Endothelial cell of umbilical vein (primary cell): ENCODE data around the gene SRL. TPM values are rescaled to one million over a fixed set of nuclear protein-coding genes. Genes with fewer than 3 reads are reported as not detected.

Experiments
- BruUV-seq: library from RNA; stranded (reverse); fragments of 400-500 nt; replicated peaks from 2 replicates; lab custom pipeline; 2021; lab: Mats Ljungman, UMichigan
- CTCF ChIA-PET: fragments of 300-600, 350-600 bp; sonication (Branson Sonifier 250); formaldehyde crosslinking; loops from one replicate; lab custom pipeline; 2021; ENCODE audit warnings: antibody characterized with exemption, inconsistent platforms; lab: Charles Lee
- POLR2A ChIA-PET: fragments of 300-600, 350-600 bp; sonication (Branson Sonifier 250); formaldehyde crosslinking; loops from one replicate; lab custom pipeline; 2021; ENCODE audit warnings: antibody characterized with exemption, inconsistent platforms; lab: Charles Lee
- DNase-seq: peaks from one replicate; pipeline ENCODE4 v3.0.0-alpha.2; 2011; ENCODE audit warnings: low read depth, low spot score
- FAIRE-seq: peaks from 2 replicates; lab custom pipeline; 2011; peaks lifted over from hg19 to GRCh38; lab: Jason Lieb, UNC
- H2AFZ ChIP-seq: 2 replicates; pipeline ENCODE4 v1.6.0; 2012; ENCODE audit warnings: low read depth, low read length, control low read depth, inconsistent platforms
- H3K27ac ChIP-seq: 2 replicates; pipeline ENCODE4 v1.5.1; 2011; ENCODE audit warnings: low read depth, mild to moderate bottlenecking, control low read depth, low read length, moderate library complexity; ENCODE audit not compliant: insufficient read depth
- H3K27me3 ChIP-seq, 2 experiments: 2 replicates each; pipeline versions ENCODE4 v1.6.0 to v1.6.1; 2011; ENCODE audit warnings: low read length in 2 of 2, mixed read lengths in 1 of 2; ENCODE audit not compliant: control insufficient read depth in 2 of 2, insufficient read depth in 2 of 2
- H3K36me3 ChIP-seq, 2 experiments: 2 replicates in 1 of 2; 3 replicates in 1 of 2; pipeline ENCODE4 v1.5.1; 2011; ENCODE audit warnings: low read length in 2 of 2, mild to moderate bottlenecking in 1 of 2, moderate library complexity in 1 of 2; ENCODE audit not compliant: control insufficient read depth in 2 of 2, insufficient read depth in 2 of 2; ENCODE audit errors: extremely low read depth in 1 of 2
- H3K4me1 ChIP-seq: 3 replicates; pipeline ENCODE4 v1.5.1; 2011; ENCODE audit warnings: mild to moderate bottlenecking, low read length; ENCODE audit not compliant: control insufficient read depth, insufficient read depth; ENCODE audit errors: extremely low read depth
- H3K4me2 ChIP-seq: 2 replicates; pipeline ENCODE4 v1.6.1; 2011; ENCODE audit warnings: low read length, control low read depth, mixed read lengths; ENCODE audit not compliant: insufficient read depth
- H3K4me3 ChIP-seq, 3 experiments: fragments of 200-600 bp in 1 of 3; sonication (generic), shearing (Covaris generic) in 1 of 3; replicated peaks in 1 of 3; 2 replicates each; pipeline ENCODE4 v1.5.1; 2011 to 2016; ENCODE audit warnings: control low read depth in 3 of 3, low read length in 3 of 3, mild to moderate bottlenecking in 2 of 3, inconsistent platforms in 1 of 3, low read depth in 1 of 3, moderate library complexity in 1 of 3; ENCODE audit not compliant: insufficient read depth in 1 of 3
- H3K79me2 ChIP-seq: 2 replicates; pipeline ENCODE4 v1.6.0; 2012; ENCODE audit warnings: low read length, inconsistent platforms; ENCODE audit not compliant: control insufficient read depth, insufficient read depth
- H3K9ac ChIP-seq: replicated peaks from 2 replicates; pipeline ENCODE3; 2011; ENCODE audit warnings: low read length, control low read depth; ENCODE audit not compliant: insufficient read depth; ENCODE audit errors: extremely low read depth
- H3K9me1 ChIP-seq: replicated peaks from 3 replicates; pipeline ENCODE4 v1.6.0; 2011; ENCODE audit warnings: mild to moderate bottlenecking, low read length; ENCODE audit not compliant: control insufficient read depth, insufficient read depth; ENCODE audit errors: extremely low read depth
- H3K9me3 ChIP-seq: replicated peaks from 2 replicates; pipeline ENCODE4 v1.5.1; 2012; ENCODE audit warnings: low read length, inconsistent platforms; ENCODE audit not compliant: control insufficient read depth, insufficient read depth
- H4K20me1 ChIP-seq: replicated peaks from 2 replicates; pipeline ENCODE3; 2011; ENCODE audit warnings: mild to moderate bottlenecking, low read length; ENCODE audit not compliant: control insufficient read depth, insufficient read depth; ENCODE audit errors: extremely low read depth
- CTCF ChIP-seq, 2 donors: IDR thresholded peaks; 1 replicate in 1 of 2; 2 replicates in 1 of 2; pipeline ENCODE4 v1.5.1; 2011; ENCODE audit warnings: low read length in 2 of 2, mild to moderate bottlenecking in 2 of 2, moderate library complexity in 2 of 2, control low read depth in 1 of 2, inconsistent platforms in 1 of 2, low read depth in 1 of 2; ENCODE audit not compliant: insufficient read depth in 1 of 2; ENCODE audit errors: extremely low read depth in 1 of 2
- EZH2 ChIP-seq: IDR thresholded peaks from 2 replicates; pipeline ENCODE4 v1.6.1; 2012; ENCODE audit warnings: borderline replicate concordance, low read depth, mild to moderate bottlenecking, moderate library complexity, low read length, inconsistent platforms; ENCODE audit not compliant: severe bottlenecking
- FOS ChIP-seq: IDR thresholded peaks from 2 replicates; pipeline ENCODE4 v1.6.1; 2011; ENCODE audit warnings: mild to moderate bottlenecking, low read length, moderate library complexity, borderline replicate concordance; ENCODE audit not compliant: insufficient read depth
- GATA2 ChIP-seq: IDR thresholded peaks from 2 replicates; pipeline ENCODE4 v1.7.0; 2011; ENCODE audit warnings: low read depth, mild to moderate bottlenecking, moderate library complexity, mixed read lengths, low read length; ENCODE audit not compliant: insufficient read length, insufficient read depth
- JUN ChIP-seq: IDR thresholded peaks from 2 replicates; pipeline ENCODE4 v1.6.1; 2011; ENCODE audit warnings: borderline replicate concordance, low read depth; ENCODE audit not compliant: insufficient read length, insufficient read depth
- MAX ChIP-seq: IDR thresholded peaks from 2 replicates; pipeline ENCODE4 v1.6.1; 2011; ENCODE audit not compliant: insufficient read depth, insufficient read length
- MYC ChIP-seq: IDR thresholded peaks from one replicate; pipeline ENCODE4 v1.6.1; 2011; ENCODE audit warnings: mild to moderate bottlenecking, low read depth, low read length
- POLR2A ChIP-seq: IDR thresholded peaks from 2 replicates; pipeline ENCODE4 v1.6.1; 2012; ENCODE audit warnings: low read depth, mild to moderate bottlenecking, control low read depth, low read length
- POLR2AphosphoS5 ChIP-seq: IDR thresholded peaks from 2 replicates; pipeline ENCODE4 v1.6.1; 2012; ENCODE audit warnings: low read depth, mild to moderate bottlenecking, control low read depth, low read length, moderate library complexity; ENCODE audit not compliant: insufficient read depth
- dilution Hi-C: fragments of 300-500 bp; cut with MboI; formaldehyde crosslinking; loops from one replicate; pipeline ENCODE4 v1.15.0; 2019; ENCODE audit warnings: low sequenced_read_pairs; ENCODE audit not compliant: extremely low pct_ligation_motif_present
- intact Hi-C: fragments of 100-400 bp; cut with micrococcal nuclease; formaldehyde crosslinking; loops from one replicate; pipeline ENCODE4 v1.10.0; 2022
- polyA plus RNA-seq, 4 experiments: library from polyadenylated mRNA; depleted of rRNA in 3 of 4; stranded (reverse) in 3 of 4; unstranded in 1 of 4; fragments of >200 nt; gene quantifications; 2 replicates each; pipeline versions ENCODE4 v1.2.1 to v1.2.3, GENCODE V29; 2011 to 2012; ENCODE audit warnings: missing spikeins in 1 of 4
- total RNA-seq: library from RNA; stranded (reverse); gene quantifications from 2 replicates; pipeline ENCODE4 v1.2.3, GENCODE V29; 2021

SRL gene
- total and polyA plus RNA-seq, 2 donors (not counting 3 experiments of a cell fraction or from before 2014, with no cell fraction given), result 0.21 to 0.29 TPM

- Histone ChIP-seq H3K9me3 (no peaks in the 10 kb centered on the region), H3K4me3 (no peak overlapping the region), H3K4me2 (no peak overlapping the region), H3K4me1 (peaks cover 7% of the 10 kb centered on the region), H2AFZ (no peak overlapping the region), H3K79me2 (peaks cover 24% of the 10 kb centered on the region), H3K9me1 (no peaks in the 10 kb centered on the region), H4K20me1 (no peaks in the 10 kb centered on the region), H3K9ac (no peak overlapping the region), H3K27ac (no peak overlapping the region), H3K36me3 (no peaks in the 10 kb centered on the region), H3K27me3 (no peaks in the 10 kb centered on the region)
- no peak for TF ChIP-seq EZH2
- no peak for TF ChIP-seq FOS
- dilution Hi-C loops (no loop called here), intact Hi-C loops (no loop called here)
- no TSS peak for BruUV-seq
- ChIA-PET CTCF (interaction anchor here (1.0 to 2.5 kb wide), 3 partner anchors 12 to 66 kb away, joined by 3 to 21 read pairs (median 5); no protein-coding TSS in a partner anchor), POLR2A (interaction anchor here (0.6 kb wide), 1 partner anchor 193 kb away, joined by 3 read pairs; no protein-coding TSS in a partner anchor)
- FAIRE-seq, result no peak
- DNase-seq, result no peak
Measured at GRCh38 chr16:4266372-4266771, 24.5 kb upstream of the SRL start.

- DNase-seq, result no peak
- CTCF ChIA-PET, result interaction anchor here (1.0 to 2.5 kb wide), 3 partner anchors 12 to 65 kb away, joined by 3 to 21 read pairs (median 5); no protein-coding TSS in a partner anchor
- peaks cover 1% of the 10 kb centered on the region for H3K4me1 ChIP-seq
- no peaks in the 10 kb centered on the region for H3K9me3 ChIP-seq
- peaks cover 20% of the 10 kb centered on the region for H3K79me2 ChIP-seq
- no peaks in the 10 kb centered on the region for H3K9me1 ChIP-seq
- TF ChIP-seq JUN (no peak), POLR2A (no peak), MAX (no peak), CTCF (IDR thresholded peaks at IDR 0.05; ENCODE audit: extremely low read depth in 1 of 2, insufficient read depth in 1 of 2, low read depth in 1 of 2, low read length in 2 of 2) (no peak), GATA2 (no peak), POLR2AphosphoS5 (no peak), FOS (no peak), MYC (no peak), EZH2 (no peak)
- intact Hi-C loops (no loop called here), dilution Hi-C loops (no loop called here)
- no peaks in the 10 kb centered on the region for H3K27me3 ChIP-seq
- H3K9ac ChIP-seq, result no peak overlapping the region
- no peak overlapping the region for H2AFZ ChIP-seq
- POLR2A ChIA-PET, result no interaction called here
- H3K27ac ChIP-seq, result no peak overlapping the region
- no TSS peak for BruUV-seq
- H3K4me3 ChIP-seq, result no peak overlapping the region
- FAIRE-seq, result no peak
- no peaks in the 10 kb centered on the region for H4K20me1 ChIP-seq
- H3K4me2 ChIP-seq, result no peak overlapping the region
- no peaks in the 10 kb centered on the region for H3K36me3 ChIP-seq
Measured at GRCh38 chr16:4265676-4266075, 23.8 kb upstream of the SRL start.
